H1 (cell line): ENCODE data around the gene CENPM.

Experiments used
- CBX8 ChIP-seq: fragments of 300-800, 300-1000 bp; sonication (generic); IDR thresholded peaks from 2 replicates; pipeline ENCODE4 v1.7.1; 2016; ENCODE audit warnings: low read depth, low read length, borderline replicate concordance
- EP300 ChIP-seq, 2 experiments: IDR thresholded peaks; 1 replicate in 1 of 2; 2 replicates in 1 of 2; pipeline ENCODE4 v1.6.1; 2011 to 2012; ENCODE audit warnings: low read depth in 2 of 2, low read length in 2 of 2, mild to moderate bottlenecking in 2 of 2, borderline replicate concordance in 1 of 2, inconsistent platforms in 1 of 2, moderate library complexity in 1 of 2
- EZH2 ChIP-seq: fragments of 200-600 bp; sonication (generic); IDR thresholded peaks from 2 replicates; pipeline ENCODE4 v1.7.1; 2012; ENCODE audit warnings: low read depth, mild to moderate bottlenecking, moderate library complexity, low read length, inconsistent platforms; ENCODE audit not compliant: severe bottlenecking
- JUN ChIP-seq: IDR thresholded peaks from 2 replicates; pipeline ENCODE4 v1.6.1; 2011; ENCODE audit warnings: low read depth, mild to moderate bottlenecking, improper control_type of control experiment, low read length
- JUND ChIP-seq: IDR thresholded peaks from 2 replicates; pipeline ENCODE4 v1.6.1; 2011; ENCODE audit warnings: mild to moderate bottlenecking, improper control_type of control experiment, low read length
- MAFK ChIP-seq: IDR thresholded peaks from 2 replicates; pipeline ENCODE4 v1.6.1; 2012; ENCODE audit warnings: low read depth, mild to moderate bottlenecking, improper control_type of control experiment, low read length
- POLR2A ChIP-seq, 2 experiments: IDR thresholded peaks; 1 replicate in 1 of 2; 2 replicates in 1 of 2; pipeline ENCODE4 v1.6.1; 2011; ENCODE audit warnings: low read depth in 2 of 2, low read length in 2 of 2, mild to moderate bottlenecking in 2 of 2; ENCODE audit errors: control extremely low read depth in 1 of 2
- SIX5 ChIP-seq: IDR thresholded peaks from 2 replicates; pipeline ENCODE4 v1.6.1; 2011; ENCODE audit warnings: mild to moderate bottlenecking, low read depth, low read length
- SP1 ChIP-seq: IDR thresholded peaks from 2 replicates; pipeline ENCODE4 v1.6.1; 2011; ENCODE audit warnings: low read depth, low read length
- TF ChIP-seq, protein P1 (sequence below), 3 experiments: IDR thresholded peaks; 1 replicate in 2 of 3; 2 replicates in 1 of 3; pipeline versions ENCODE4 v1.5.1 to v1.6.1; 2011; ENCODE audit warnings: low read length in 3 of 3, mild to moderate bottlenecking in 3 of 3, inconsistent platforms in 2 of 3, low read depth in 1 of 3, moderate library complexity in 1 of 3; ENCODE audit not compliant: insufficient read depth in 1 of 3; ENCODE audit errors: control extremely low read depth in 1 of 3
- TF ChIP-seq, protein P2 (sequence below): IDR thresholded peaks from 2 replicates; pipeline ENCODE4 v1.6.1; 2012; ENCODE audit warnings: inconsistent platforms

DNA sequence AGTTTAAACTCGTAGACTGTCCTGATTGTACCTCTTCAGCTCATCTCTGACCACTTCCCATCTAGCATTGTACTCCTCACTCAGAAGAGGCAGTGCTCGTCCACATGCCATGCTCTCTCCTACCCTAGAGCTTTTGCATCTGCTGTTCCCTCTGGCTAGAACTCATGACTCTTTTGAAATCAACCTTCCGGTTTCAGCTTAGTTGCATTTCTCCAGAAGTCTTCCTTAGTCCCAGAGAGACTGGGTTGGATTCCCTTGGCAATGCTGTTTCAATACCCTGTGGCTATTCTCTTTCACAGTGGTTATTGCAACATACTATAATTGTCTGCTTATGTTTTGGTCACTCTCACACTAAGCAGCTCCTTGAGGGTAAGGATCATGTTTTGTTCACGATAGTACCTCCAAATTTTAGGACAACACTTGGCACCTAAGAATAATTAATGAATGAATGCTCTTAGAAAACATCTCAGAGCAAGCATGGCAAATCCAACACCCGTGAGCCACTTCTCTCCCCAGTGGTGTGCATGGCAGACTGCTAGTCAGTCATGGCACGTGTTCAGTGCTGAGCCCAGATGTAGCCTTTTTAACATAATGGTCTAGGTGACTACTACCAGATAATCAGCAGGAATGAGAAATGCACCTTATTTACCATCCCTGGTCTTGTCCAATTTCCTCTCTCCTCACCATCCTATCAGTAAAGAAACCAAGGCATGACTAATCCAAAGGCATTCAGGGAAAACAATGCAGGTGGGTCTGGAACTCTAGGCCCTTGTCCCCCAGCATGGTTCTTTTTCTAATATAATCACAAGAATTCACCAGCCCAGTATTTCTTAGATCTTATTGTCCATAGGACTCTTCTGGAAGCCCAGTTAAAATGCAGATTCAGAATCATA, 36.8 kb upstream of the CENPM start:
- no peak for TF ChIP-seq CBX8
- no peak for TF ChIP-seq MAFK
- TF ChIP-seq, protein P1, sequence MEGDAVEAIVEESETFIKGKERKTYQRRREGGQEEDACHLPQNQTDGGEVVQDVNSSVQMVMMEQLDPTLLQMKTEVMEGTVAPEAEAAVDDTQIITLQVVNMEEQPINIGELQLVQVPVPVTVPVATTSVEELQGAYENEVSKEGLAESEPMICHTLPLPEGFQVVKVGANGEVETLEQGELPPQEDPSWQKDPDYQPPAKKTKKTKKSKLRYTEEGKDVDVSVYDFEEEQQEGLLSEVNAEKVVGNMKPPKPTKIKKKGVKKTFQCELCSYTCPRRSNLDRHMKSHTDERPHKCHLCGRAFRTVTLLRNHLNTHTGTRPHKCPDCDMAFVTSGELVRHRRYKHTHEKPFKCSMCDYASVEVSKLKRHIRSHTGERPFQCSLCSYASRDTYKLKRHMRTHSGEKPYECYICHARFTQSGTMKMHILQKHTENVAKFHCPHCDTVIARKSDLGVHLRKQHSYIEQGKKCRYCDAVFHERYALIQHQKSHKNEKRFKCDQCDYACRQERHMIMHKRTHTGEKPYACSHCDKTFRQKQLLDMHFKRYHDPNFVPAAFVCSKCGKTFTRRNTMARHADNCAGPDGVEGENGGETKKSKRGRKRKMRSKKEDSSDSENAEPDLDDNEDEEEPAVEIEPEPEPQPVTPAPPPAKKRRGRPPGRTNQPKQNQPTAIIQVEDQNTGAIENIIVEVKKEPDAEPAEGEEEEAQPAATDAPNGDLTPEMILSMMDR (IDR thresholded peaks at IDR 0.05; ENCODE audit: control extremely low read depth in 1 of 3, insufficient read depth in 1 of 3, low read depth in 1 of 3, low read length in 3 of 3), result no peak
- no peak for TF ChIP-seq EP300 (IDR thresholded peaks at IDR 0.05; ENCODE audit: borderline replicate concordance in 1 of 2, low read depth in 2 of 2, low read length in 2 of 2)
- TF ChIP-seq JUND, result no peak
- no peak for TF ChIP-seq SP1
- no peak for TF ChIP-seq EZH2
- no peak for TF ChIP-seq SIX5
- TF ChIP-seq POLR2A (IDR thresholded peaks at IDR 0.05; ENCODE audit: control extremely low read depth in 1 of 2, low read depth in 2 of 2, low read length in 2 of 2), result no peak
- TF ChIP-seq, protein P2, sequence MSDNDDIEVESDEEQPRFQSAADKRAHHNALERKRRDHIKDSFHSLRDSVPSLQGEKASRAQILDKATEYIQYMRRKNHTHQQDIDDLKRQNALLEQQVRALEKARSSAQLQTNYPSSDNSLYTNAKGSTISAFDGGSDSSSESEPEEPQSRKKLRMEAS, result no peak
- TF ChIP-seq JUN, result no peak
